Naive thymus-derived CD8-positive, alpha-beta T cell (primary cell): ENCODE data around the gene ATG2B. TPM values are rescaled to one million over a fixed set of nuclear protein-coding genes. Genes with fewer than 3 reads are reported as not detected.
A peak's percentile ranks its signal among the peaks of the same experiment; 100 is the strongest.

Experiments used
- ATAC-seq, 2 donors: fragments of 150-1000 bp; cut with Tn5 transposase in 1 of 2; sonication (Bioruptor Pico), chemical (Tn5 transposase) in 1 of 2; 1 replicate in 1 of 2; 2 replicates in 1 of 2; pipeline ENCODE4 v1.10.0; 2021; ENCODE audit warnings: mild to moderate bottlenecking in 2 of 2, moderate library complexity in 2 of 2
- POLR2A ChIA-PET: fragments of 350-600 bp; sonication (Branson Sonifier 250); formaldehyde crosslinking; loops from one replicate; lab custom pipeline; 2021; ENCODE audit warnings: antibody characterized with exemption; lab: Charles Lee
- DNase-seq, 10 donors: peaks; one replicate each; pipeline versions ENCODE4 v3.0.0 to v3.0.0-alpha.2; 2020 to 2022
- H3K27ac Mint-ChIP-seq, 10 donors: one replicate each; pipeline ENCODE4 v1.8.0; 2020 to 2022; ENCODE audit warnings: mild to moderate bottlenecking in 10 of 10, mixed read lengths in 10 of 10, moderate library complexity in 4 of 10, inconsistent platforms in 1 of 10
- H3K27me3 Mint-ChIP-seq, 5 donors: one replicate each; pipeline ENCODE4 v1.8.0; 2021 to 2022; ENCODE audit warnings: mixed read lengths in 5 of 5
- H3K36me3 Mint-ChIP-seq, 3 donors: one replicate each; pipeline ENCODE4 v1.8.0; 2020 to 2022; ENCODE audit warnings: mixed read lengths in 3 of 3, mild to moderate bottlenecking in 2 of 3, inconsistent platforms in 1 of 3
- H3K4me1 Mint-ChIP-seq, 4 donors: one replicate each; pipeline ENCODE4 v1.8.0; 2021 to 2022; ENCODE audit warnings: mixed read lengths in 4 of 4
- H3K4me3 Mint-ChIP-seq, 10 donors: one replicate each; pipeline ENCODE4 v1.8.0; 2020 to 2022; ENCODE audit warnings: mild to moderate bottlenecking in 10 of 10, mixed read lengths in 10 of 10, moderate library complexity in 6 of 10, inconsistent platforms in 1 of 10
- H3K9me3 Mint-ChIP-seq, 9 donors: one replicate each; pipeline ENCODE4 v1.8.0; 2020 to 2022; ENCODE audit warnings: mixed read lengths in 9 of 9, mild to moderate bottlenecking in 3 of 9, inconsistent platforms in 1 of 9, moderate library complexity in 1 of 9
- polyA plus RNA-seq, 3 donors: library from polyadenylated mRNA; unstranded; fragments of 300-500 nt; fragmentation: Illumina TruSeq; gene quantifications; one replicate each; pipeline ENCODE4 v1.2.3, GENCODE V29; 2021
- total RNA-seq, 8 experiments: library from RNA in 2 of 8; stranded (reverse) in 2 of 8; gene quantifications; one replicate each; pipeline ENCODE4 v1.2.3 and lab custom pipeline; 2021 to 2026

The ATG2B gene
- total RNA-seq: 10 to 100 TPM; 29.5 to 32.1 TPM
- polyA plus RNA-seq: 1 to 10 TPM in 2 of 3 donors, under 1 TPM in 1; 0.96 to 2.0 (median 1.4) TPM
- 89.6 to 179 (median 116) reads per million in 6 experiments for total RNA-seq (lab: John Stamatoyannopoulos, UW)

- ATAC-seq (peak; percentile 79 to 82), DNase-seq (peak; percentile 94 to 99 (median 98))
- Mint-ChIP-seq H3K36me3 (peaks cover 0 to 4% (median 0%) of the 10 kb centered on the region in 3 donors), H3K4me3 (peak within 1 kb of the TSS; percentile 86 to 97 (median 92)), H3K27me3 (no peaks in the 10 kb centered on the region), H3K27ac (peak within 1 kb of the TSS; percentile 71 to 97 (median 92)), H3K9me3 (no peaks in the 10 kb centered on the region), H3K4me1 (peaks cover 18 to 58% (median 57%) of the 10 kb centered on the region in 4 donors)
- POLR2A ChIA-PET: interaction anchor here (1.7 kb wide), 1 partner anchor 28 kb away, joined by 10 read pairs; no protein-coding TSS in a partner anchor
Observed at GRCh38 chr14:96362965-96363750, at the start of gene ATG2B, which contains the start of gene GSKIP. ATG2B (minus strand) TSS chr14:96363341; CDS start chr14:96362976, 365 bp downstream. GSKIP (plus strand) TSS chr14:96363526; CDS start chr14:96382248, 18,722 bp downstream.

- ATAC-seq: no peak
- POLR2A ChIA-PET: no interaction called here
- peaks cover 0 to 3% (median 0%) of the 10 kb centered on the region in 5 donors for H3K27me3 Mint-ChIP-seq
Observed at GRCh38 chr14:96410119-96410518, 47.0 kb upstream of the ATG2B start.

GRCh38 chr14:96409701-96410100 is 46.6 kb upstream of the ATG2B start:
- no peaks in the 10 kb centered on the region for H3K4me1 Mint-ChIP-seq
- DNase-seq: no peak
- H3K27me3 Mint-ChIP-seq: peaks cover 0 to 3% (median 0%) of the 10 kb centered on the region in 5 donors
- H3K36me3 Mint-ChIP-seq: no peaks in the 10 kb centered on the region
- H3K27ac Mint-ChIP-seq: no peak overlapping the region
- H3K9me3 Mint-ChIP-seq: no peaks in the 10 kb centered on the region
- no peak for ATAC-seq
- no peak overlapping the region for H3K4me3 Mint-ChIP-seq
- POLR2A ChIA-PET: no interaction called here

More at GRCh38 chr14:96410119-96410518, 47.0 kb upstream of the ATG2B start:
- Mint-ChIP-seq H3K27ac (no peak overlapping the region), H3K36me3 (no peaks in the 10 kb centered on the region), H3K9me3 (no peaks in the 10 kb centered on the region), H3K4me3 (no peak overlapping the region), H3K4me1 (no peaks in the 10 kb centered on the region)
- DNase-seq: no peak

- Mint-ChIP-seq H3K9me3 (no peaks in the 10 kb centered on the region), H3K27me3 (peaks cover 0 to 7% (median 0%) of the 10 kb centered on the region in 5 donors), H3K4me1 (no peaks in the 10 kb centered on the region), H3K4me3 (no peak overlapping the region), H3K36me3 (no peaks in the 10 kb centered on the region), H3K27ac (no peak overlapping the region)
- no peak for DNase-seq
- ATAC-seq: no peak
- POLR2A ChIA-PET: no interaction called here
Observed at GRCh38 chr14:96408608-96409007, 45.5 kb upstream of the ATG2B start.

GRCh38 chr14:96407935-96408570 is 44.9 kb upstream of the ATG2B start:
- H3K27me3 Mint-ChIP-seq: peaks cover 0 to 7% (median 0%) of the 10 kb centered on the region in 5 donors
- POLR2A ChIA-PET: no interaction called here
- no peaks in the 10 kb centered on the region for H3K36me3 Mint-ChIP-seq
- no peak overlapping the region for H3K4me3 Mint-ChIP-seq
- no peak overlapping the region for H3K27ac Mint-ChIP-seq
- H3K9me3 Mint-ChIP-seq: no peaks in the 10 kb centered on the region
- ATAC-seq (no peak), DNase-seq (no peak)
- H3K4me1 Mint-ChIP-seq: no peaks in the 10 kb centered on the region

- ATAC-seq: no peak
- no peak overlapping the region for H3K27ac Mint-ChIP-seq
Observed at GRCh38 chr14:96405677-96406076, 42.5 kb upstream of the ATG2B start.

GRCh38 chr14:96403409-96403808 is 40.3 kb upstream of the ATG2B start:
- no peak overlapping the region for H3K4me3 Mint-ChIP-seq
- ATAC-seq: no peak
- H3K27ac Mint-ChIP-seq: no peak overlapping the region
- POLR2A ChIA-PET: no interaction called here
- H3K27me3 Mint-ChIP-seq: peaks cover 4 to 35% (median 13%) of the 10 kb centered on the region in 5 donors
- no peaks in the 10 kb centered on the region for H3K4me1 Mint-ChIP-seq
- no peaks in the 10 kb centered on the region for H3K9me3 Mint-ChIP-seq
- no peak for DNase-seq
- H3K36me3 Mint-ChIP-seq: no peaks in the 10 kb centered on the region

More at GRCh38 chr14:96405677-96406076, 42.5 kb upstream of the ATG2B start:
- POLR2A ChIA-PET: no interaction called here
- no peak overlapping the region for H3K4me3 Mint-ChIP-seq
- H3K36me3 Mint-ChIP-seq: no peaks in the 10 kb centered on the region
- H3K27me3 Mint-ChIP-seq: peaks cover 4 to 21% (median 8%) of the 10 kb centered on the region in 5 donors
- no peaks in the 10 kb centered on the region for H3K4me1 Mint-ChIP-seq
- no peaks in the 10 kb centered on the region for H3K9me3 Mint-ChIP-seq
- no peak for DNase-seq

GRCh38 chr14:96400495-96400894 is 37.4 kb upstream of the ATG2B start:
- Mint-ChIP-seq H3K27me3 (peaks cover 4 to 35% (median 13%) of the 10 kb centered on the region in 5 donors), H3K36me3 (no peaks in the 10 kb centered on the region), H3K9me3 (no peaks in the 10 kb centered on the region), H3K27ac (no peak overlapping the region), H3K4me3 (no peak overlapping the region), H3K4me1 (no peaks in the 10 kb centered on the region)
- no peak for DNase-seq
- POLR2A ChIA-PET: no interaction called here
- ATAC-seq: no peak

- no peak overlapping the region for H3K4me3 Mint-ChIP-seq
- H3K27ac Mint-ChIP-seq: peak overlapping the region in 1 of 10 donors; percentile 40
- H3K36me3 Mint-ChIP-seq: no peaks in the 10 kb centered on the region
- no peaks in the 10 kb centered on the region for H3K4me1 Mint-ChIP-seq
- POLR2A ChIA-PET: no interaction called here
- no peaks in the 10 kb centered on the region for H3K9me3 Mint-ChIP-seq
- DNase-seq (no peak), ATAC-seq (no peak)
- H3K27me3 Mint-ChIP-seq: peaks cover 4 to 35% (median 13%) of the 10 kb centered on the region in 5 donors
Observed at GRCh38 chr14:96399405-96399804, 36.3 kb upstream of the ATG2B start.

- no peaks in the 10 kb centered on the region for H3K36me3 Mint-ChIP-seq
- ATAC-seq (no peak), DNase-seq (no peak)
- H3K27me3 Mint-ChIP-seq: peaks cover 3 to 35% (median 13%) of the 10 kb centered on the region in 5 donors
- no peak overlapping the region for H3K27ac Mint-ChIP-seq
- H3K4me3 Mint-ChIP-seq: no peak overlapping the region
- no peaks in the 10 kb centered on the region for H3K9me3 Mint-ChIP-seq
- no peaks in the 10 kb centered on the region for H3K4me1 Mint-ChIP-seq
- POLR2A ChIA-PET: no interaction called here
Observed at GRCh38 chr14:96398921-96399320, 35.8 kb upstream of the ATG2B start.

- no peak for DNase-seq
- no peak overlapping the region for H3K4me3 Mint-ChIP-seq
Observed at GRCh38 chr14:96398432-96398831, 35.3 kb upstream of the ATG2B start.

GRCh38 chr14:96394047-96394815 is 31.1 kb upstream of the ATG2B start:
- Mint-ChIP-seq H3K9me3 (no peaks in the 10 kb centered on the region), H3K4me1 (peaks cover 2 to 8% (median 7%) of the 10 kb centered on the region in 4 donors), H3K27me3 (peaks cover 0 to 3% (median 0%) of the 10 kb centered on the region in 5 donors), H3K4me3 (no peak overlapping the region), H3K27ac (no peak overlapping the region), H3K36me3 (no peaks in the 10 kb centered on the region)
- POLR2A ChIA-PET: interaction anchor here (0.6 kb wide), 1 partner anchor 124 kb away, joined by 3 read pairs; no protein-coding TSS in a partner anchor
- no peak for ATAC-seq
- DNase-seq: no peak

More at GRCh38 chr14:96398432-96398831, 35.3 kb upstream of the ATG2B start:
- ATAC-seq: no peak
- Mint-ChIP-seq H3K36me3 (no peaks in the 10 kb centered on the region), H3K27ac (no peak overlapping the region), H3K9me3 (no peaks in the 10 kb centered on the region), H3K27me3 (peaks cover 3 to 35% (median 13%) of the 10 kb centered on the region in 5 donors), H3K4me1 (no peaks in the 10 kb centered on the region)
- POLR2A ChIA-PET: no interaction called here
